Measurements from ENCODE around the gene MYOM1.

DNA sequence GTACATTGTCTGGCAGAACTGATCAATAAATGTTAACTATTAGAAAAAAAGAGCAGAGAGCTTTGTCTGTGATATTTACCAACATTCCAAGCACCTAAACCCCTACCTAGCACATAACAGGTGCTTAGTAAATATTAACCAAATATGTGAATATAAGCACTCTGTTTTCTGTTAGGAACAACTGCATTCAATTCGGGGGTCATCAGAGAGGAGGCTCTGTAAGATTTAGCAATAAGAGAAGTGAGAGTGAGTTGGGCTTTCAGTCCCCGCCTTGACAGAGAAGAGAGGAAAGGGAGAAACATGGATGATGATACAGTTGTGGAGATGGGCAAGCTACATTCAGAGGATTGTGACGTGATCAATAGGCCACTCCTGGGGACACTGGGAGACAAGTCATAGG lies 47.7 kb downstream of the MYOM1 start:
- TF ChIP-seq, protein P1, sequence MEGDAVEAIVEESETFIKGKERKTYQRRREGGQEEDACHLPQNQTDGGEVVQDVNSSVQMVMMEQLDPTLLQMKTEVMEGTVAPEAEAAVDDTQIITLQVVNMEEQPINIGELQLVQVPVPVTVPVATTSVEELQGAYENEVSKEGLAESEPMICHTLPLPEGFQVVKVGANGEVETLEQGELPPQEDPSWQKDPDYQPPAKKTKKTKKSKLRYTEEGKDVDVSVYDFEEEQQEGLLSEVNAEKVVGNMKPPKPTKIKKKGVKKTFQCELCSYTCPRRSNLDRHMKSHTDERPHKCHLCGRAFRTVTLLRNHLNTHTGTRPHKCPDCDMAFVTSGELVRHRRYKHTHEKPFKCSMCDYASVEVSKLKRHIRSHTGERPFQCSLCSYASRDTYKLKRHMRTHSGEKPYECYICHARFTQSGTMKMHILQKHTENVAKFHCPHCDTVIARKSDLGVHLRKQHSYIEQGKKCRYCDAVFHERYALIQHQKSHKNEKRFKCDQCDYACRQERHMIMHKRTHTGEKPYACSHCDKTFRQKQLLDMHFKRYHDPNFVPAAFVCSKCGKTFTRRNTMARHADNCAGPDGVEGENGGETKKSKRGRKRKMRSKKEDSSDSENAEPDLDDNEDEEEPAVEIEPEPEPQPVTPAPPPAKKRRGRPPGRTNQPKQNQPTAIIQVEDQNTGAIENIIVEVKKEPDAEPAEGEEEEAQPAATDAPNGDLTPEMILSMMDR (conservative IDR thresholded peaks at IDR 0.05; ENCODE audit: low read length), result no peak
- TF ChIP-seq EZH2phosphoT487 (IDR thresholded peaks at IDR 0.05; ENCODE audit: borderline replicate concordance, low read depth, low read length), result no peak
